Left kidney (tissue), 2 donors: ENCODE measurements around the gene SCYL3. TPM values are rescaled to one million over a fixed set of nuclear protein-coding genes. Genes with fewer than 3 reads are reported as not detected.
"Not testable (repeated sequence)": the region's sequence is repeated elsewhere in the genome, so short reads cannot be mapped to it uniquely, and the experiment has no call there.

Experiments
- DNase-seq: peaks from one replicate; pipeline ENCODE4 v3.0.0-alpha.2; 2013
- polyA plus RNA-seq: library from polyadenylated mRNA; unstranded; fragments of 120-200 nt; gene quantifications from one replicate; pipeline ENCODE4 v1.2.1, GENCODE V29; 2013; ENCODE audit not compliant: insufficient read length

The SCYL3 gene
- polyA plus RNA-seq, 1 donor = 20.9 TPM

DNA sequence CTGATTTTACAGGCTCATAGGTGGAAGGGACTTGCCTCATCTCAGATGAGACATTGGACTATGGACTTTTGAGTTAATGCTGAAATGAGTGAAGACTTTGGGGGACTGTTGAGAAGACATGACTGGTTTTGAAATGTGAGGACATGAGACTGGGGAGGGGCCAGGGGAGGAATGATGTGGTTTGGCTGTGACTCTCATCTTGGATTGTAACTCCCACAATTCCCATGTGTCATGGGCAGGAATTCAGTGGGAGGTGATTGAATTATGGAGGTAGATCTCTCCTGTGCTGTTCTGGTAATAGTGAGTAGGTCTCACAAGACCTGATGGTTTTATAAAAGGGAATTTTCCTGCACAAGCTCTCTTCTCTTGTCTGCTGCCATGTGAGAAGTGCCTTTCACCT lies 20.8 kb downstream of the SCYL3 start:
- no peak for DNase-seq

- not testable (repeated sequence) for DNase-seq
These were observed 21.7 kb downstream of the SCYL3 start for GRCh38 chr1:169871988-169872387.

- no peak for DNase-seq
These were observed 24.3 kb downstream of the SCYL3 start for GRCh38 chr1:169869426-169869825.

DNA sequence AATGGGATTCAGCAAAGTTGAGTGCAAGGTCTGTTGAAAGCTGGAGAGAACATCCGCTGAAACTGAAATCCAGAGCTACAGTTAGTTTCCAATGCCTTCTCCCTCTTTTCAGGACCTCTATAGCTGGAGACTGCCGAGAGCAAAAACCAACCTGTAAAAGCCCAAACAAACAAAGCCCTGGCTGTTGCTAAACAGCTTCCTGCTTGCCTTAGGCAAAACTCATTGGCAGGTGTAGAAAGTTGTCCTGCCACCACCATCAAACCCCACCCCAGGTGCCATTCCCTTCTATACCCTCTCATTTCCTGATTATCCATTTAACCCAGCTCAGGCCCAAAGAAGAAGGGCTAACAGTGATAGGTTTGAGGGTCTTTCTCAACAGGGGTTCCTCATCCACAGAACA lies 24.7 kb downstream of the SCYL3 start:
- DNase-seq = no peak

DNA sequence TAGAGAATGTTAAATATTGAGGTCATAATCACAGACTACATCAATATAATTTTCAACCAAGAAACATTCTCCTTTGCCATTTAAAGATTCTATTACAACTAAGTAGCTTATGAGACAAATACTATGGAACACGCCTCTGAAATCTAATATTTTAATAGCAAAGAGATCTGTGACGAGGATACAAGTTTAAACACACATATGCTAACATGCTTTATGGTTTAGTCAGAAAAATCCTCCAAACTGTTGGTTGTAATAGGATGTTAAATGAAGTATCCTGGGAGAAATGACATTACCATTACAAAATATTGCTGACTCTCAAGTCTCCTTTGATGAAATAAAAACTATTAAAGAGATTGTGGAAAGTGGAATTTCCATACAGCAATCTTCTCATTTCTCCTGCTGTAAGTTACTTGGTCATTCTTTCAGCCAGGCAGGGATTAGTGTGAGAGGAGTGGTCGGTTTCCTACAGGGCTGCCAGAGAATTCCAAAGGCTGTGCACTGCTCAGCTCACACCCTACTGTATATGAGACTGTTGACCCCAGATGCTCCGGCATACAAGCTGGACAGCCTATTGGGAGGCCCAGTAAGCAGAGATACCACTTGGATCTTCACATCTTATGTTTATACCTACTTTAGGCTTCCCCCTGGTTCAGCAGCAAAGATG lies 26.6 kb downstream of the SCYL3 start:
- no peak for DNase-seq

GRCh38 chr1:169866577-169866976 lies 27.1 kb downstream of the SCYL3 start:
- DNase-seq = no peak

DNA sequence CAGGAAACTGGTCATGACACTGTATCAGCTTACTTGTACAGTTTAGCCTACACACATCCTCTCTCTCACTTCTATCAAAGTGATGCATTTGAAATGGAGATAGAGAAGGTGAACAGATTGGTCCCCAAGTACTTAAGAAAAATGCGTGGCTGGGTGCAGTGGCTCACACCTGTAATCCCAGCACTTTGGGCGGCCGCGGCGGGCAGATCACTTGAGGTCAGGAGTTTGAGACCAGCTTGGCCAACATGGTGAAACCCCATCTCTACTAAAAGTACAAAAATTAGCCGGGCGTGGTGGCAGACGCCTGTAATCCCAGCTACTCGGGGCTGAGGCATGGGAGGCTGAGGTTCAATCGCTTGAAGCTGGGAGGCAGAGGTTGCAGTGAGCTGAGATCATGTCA lies 29.2 kb downstream of the SCYL3 start:
- not testable (repeated sequence) for DNase-seq

GRCh38 chr1:169860750-169861149 lies 32.9 kb downstream of the SCYL3 start:
- no peak for DNase-seq

DNA sequence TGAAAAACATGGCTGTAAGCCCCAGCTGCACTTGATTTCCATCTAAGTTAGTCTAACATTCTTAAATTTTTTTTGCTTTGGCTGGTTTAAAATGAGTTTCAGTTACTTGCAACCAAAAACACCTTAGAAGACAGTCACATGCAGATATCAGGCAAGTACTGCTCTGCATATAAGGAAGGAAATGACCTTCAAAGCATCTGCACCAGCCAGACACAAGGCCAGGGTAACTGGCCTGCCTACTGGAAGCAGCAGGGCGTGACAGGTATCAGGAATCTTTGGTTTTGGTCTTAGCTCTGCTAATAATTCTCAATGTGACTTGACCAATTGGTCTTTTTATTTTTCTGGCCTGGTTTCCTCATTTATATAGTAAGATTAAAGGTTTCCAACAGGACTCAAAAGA lies 33.5 kb downstream of the SCYL3 start:
- no peak for DNase-seq

GRCh38 chr1:169859001-169859400 lies 34.7 kb downstream of the SCYL3 start:
- no peak for DNase-seq

DNA sequence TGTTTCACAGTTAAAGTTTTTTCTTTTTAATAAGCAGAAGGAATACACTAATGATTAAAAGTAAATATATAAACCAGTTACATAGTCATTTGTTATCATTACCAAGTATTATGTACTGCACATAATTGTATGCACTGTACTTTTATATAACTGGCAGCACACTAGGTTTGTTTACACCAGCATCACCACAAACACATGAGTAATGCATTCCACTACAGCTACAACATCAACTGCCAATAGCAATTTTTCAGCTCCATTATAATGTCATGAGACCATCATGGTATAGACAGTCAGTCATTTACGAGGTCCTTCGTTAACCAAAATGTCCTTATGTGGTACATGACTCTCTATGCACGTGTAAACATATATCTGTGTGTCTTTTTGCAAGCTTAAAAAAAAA lies 35.2 kb downstream of the SCYL3 start:
- DNase-seq = no peak

DNA sequence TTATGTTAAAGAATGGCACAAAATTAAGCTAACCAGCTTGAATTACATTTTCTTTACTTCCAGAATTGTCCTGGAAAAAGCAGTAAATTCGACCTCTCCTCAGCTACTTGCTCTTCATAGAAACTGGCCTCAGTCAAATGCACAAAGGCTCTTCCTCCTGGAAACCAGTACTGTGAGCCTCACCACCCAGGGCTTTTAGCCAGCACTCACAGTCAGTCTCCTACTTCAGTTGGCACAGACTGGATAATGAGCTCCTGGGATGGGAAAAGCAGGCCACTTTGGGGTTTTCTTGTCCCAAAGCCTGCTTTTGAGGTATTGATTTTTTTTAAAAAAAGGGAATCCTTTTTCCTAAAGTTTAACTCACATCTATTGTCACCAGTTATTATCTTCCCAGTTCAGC lies 40.4 kb downstream of the SCYL3 start:
- DNase-seq = no peak

- no peak for DNase-seq
These were observed 44.2 kb downstream of the SCYL3 start for GRCh38 chr1:169849346-169850022.

DNA sequence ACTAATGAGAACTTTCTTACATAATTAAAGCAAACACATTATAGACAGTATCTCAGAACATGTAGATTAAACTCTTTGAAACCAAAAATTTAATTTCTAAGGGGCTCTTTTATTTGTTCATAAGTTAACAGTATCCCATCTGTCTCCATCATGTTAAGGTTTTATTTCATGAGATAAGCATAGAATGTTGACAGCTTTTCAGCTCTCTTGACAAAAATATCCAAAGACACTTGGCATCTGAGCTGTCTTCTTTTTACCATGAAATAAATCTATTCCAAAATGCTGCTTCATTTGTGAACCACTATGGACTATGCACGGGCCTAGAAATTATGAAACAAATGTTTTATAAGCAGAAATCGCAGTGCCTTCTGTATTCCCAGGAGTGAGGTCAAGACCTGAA lies 45.2 kb downstream of the SCYL3 start:
- DNase-seq = no peak

DNA sequence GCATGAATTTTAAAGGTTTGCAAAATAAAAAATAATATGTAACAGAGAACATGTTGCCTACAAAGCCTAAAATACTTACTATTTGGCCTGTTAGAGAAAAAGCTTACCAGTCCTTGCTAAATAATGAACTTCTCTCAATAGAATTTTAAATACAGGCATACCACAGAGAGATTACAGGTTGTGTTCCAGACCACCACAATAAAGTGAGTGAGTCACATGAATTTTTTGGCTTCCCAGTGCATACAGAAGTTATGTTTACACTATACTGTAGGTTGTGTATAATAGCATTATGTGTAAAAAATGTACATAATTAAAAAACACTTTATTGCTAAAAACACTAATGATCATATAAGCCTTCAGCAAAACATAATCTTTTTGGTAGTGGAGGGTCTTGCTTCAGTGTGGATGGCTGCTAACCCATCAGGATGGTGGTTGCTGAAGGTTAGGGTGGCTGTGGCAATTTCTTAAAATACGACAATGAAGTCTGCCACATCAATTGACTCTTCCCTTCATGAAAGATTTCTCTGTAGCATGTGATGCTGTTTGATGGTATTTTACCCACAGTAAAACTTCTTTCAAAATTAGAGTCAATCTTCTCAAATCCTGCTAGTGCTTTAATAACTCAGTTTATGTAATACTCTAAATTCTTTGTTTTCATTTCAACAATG lies 48.6 kb downstream of the SCYL3 start:
- no peak for DNase-seq

DNA sequence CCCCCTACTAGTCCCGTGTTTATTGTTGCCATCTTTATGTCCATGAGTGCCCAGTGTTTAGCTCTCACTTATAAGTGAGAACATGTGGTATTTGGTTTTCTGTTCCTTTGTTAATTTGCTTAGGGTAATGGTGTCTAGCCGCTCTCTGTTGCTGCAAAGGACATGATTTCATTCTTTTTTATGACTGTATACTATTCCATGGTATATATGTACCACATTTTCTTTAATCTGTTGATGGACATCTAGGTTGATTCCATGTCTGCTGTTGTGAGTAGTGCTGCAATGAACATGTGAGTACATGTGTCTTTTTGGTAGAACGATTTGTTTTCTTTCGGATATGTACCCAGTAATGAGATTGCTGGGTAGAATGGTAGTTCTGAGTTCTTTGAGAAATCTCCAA lies 54.8 kb downstream of the SCYL3 start:
- no peak for DNase-seq

DNA sequence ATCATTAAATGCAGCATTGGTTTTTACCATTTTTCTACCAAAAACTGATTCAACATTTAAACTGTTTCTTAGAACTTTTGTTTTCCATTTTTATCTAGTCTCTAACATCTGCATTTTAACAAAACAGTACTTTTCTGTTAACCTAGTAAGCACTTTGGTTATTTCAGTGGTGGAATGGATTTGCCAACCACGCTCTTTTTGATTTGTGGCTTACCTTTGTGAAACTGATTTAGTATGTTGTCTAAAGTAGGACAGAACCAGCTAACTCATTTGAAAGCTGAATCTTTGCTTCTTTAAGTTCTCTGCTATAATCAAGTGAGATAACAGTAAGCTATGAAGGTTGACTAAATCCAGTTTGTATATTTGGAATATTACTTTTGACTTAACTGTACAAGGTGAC lies 57.5 kb downstream of the SCYL3 start:
- no peak for DNase-seq

DNA sequence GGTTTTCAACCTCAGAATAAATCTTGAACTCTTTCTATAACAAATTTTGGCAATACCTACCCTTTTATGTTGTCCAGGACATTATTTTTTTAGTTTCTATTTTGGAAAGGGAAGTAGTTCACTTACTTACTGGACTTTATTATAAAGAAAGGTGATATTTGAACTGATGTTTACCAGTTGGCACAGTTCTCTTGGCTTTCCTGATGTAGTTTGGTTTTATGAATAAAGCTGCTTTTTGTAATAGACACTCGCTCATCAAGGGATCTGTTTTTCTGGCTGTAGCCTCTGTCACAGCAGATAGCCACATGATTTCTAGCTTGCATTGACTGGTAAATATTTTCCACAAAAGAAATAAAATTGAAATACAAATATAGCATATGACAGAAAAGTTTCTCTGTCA lies 58.0 kb downstream of the SCYL3 start:
- no peak for DNase-seq

- no peak for DNase-seq
These were observed 58.8 kb downstream of the SCYL3 start for GRCh38 chr1:169834869-169835268.

DNA sequence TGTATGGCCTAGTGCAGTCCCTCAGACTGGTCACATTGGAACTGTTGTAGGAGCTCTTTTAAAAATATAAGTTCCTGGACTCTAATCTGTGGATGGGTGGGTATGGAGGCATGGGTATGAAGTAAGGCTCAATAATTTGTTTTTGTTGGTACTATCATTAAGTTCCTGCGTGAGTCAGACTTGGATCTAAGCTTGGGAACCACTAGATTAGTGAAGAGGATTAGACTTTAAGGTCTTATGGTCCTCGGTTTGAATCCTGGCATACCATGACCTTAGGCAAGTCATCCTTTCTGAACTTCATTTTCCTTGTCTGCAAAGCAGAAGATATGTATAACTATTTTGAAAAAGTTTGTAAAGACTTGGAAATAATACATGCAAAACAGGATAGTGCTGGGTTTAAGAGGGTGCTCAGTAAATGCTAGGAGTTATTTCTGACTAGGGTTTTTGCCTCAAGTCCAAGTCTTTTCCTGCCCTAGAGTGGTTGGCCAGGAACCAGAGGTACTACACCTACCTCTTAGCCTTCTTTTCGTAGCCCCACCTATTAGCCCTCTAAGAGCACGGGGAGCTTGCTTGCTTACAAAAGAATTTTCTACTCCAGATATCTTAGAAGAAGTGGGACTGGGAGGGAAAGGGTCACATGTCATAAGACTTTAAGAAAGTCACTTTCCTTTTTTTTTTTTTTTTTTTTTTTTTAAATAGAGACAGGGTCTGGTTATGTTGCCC lies 60.4 kb downstream of the SCYL3 start:
- DNase-seq = no peak

DNA sequence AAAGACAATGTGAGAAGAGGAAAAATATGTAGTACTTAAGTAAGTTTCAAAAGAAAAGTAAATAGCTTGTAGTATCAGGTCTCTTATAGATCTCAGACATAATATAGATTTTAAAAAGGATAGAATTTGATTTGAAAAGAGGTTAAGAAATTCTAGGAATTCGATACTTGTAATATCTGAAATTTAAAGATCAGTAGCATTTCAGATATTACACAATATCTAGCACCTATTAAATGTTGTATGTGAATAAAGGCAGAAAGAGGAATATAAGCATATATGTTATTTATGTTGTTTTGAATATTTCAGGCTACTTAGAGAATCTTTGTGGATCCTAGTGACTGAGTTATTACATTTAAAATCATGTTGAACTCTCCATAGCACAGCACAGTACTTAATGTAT lies 64.0 kb downstream of the SCYL3 start:
- DNase-seq = no peak

DNA sequence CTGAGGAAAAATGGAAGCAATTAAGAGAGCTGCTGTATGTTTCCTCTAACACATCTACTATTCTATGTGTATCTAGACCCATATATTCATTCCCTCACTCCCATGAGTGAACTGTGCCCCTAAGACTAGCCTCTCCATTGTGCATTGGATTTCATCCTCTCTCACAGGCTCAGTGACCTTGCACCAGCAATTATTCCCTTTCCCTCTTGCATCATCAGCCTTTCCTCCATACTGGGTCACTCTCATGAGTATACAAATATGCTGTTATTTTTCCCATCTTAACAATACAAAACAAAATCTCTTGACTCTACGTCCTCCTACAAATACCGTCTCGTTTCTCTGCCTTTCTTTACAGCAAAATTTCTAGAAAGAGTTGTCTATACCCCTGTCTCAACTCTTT lies 69.5 kb downstream of the SCYL3 start:
- no peak for DNase-seq

GRCh38 chr1:169821500-169821899 lies 72.2 kb downstream of the SCYL3 start:
- no peak for DNase-seq
